ENCODE results near the gene ABCC5.

The ABCC5 gene

GRCh38 chr3:184017672-184018423, at the start of gene ABCC5:
Gene ABCC5 (minus strand): TSS chr3:184017884. CDS start chr3:184014392, 3,492 bp downstream.
- TF ChIP-seq EZH2phosphoT487 (IDR thresholded peaks at IDR 0.05; ENCODE audit: borderline replicate concordance) (no peak), CTCF (conservative IDR thresholded peaks at IDR 0.05; ENCODE audit: low read length) (peak; percentile 33; the same call in 1 of the 2 replicates)
- no peaks in the 10 kb centered on the region for H3K9me3 ChIP-seq (ENCODE audit: insufficient read depth, low read depth, low read length)
- H3K36me3 ChIP-seq (ENCODE audit: insufficient read depth, low read length): no peaks in the 10 kb centered on the region
- H3K4me2 ChIP-seq (ENCODE audit: low read depth, low read length, poor library complexity, severe bottlenecking): peak within 1 kb of the TSS; percentile 95
- no peaks in the 10 kb centered on the region for H3K9me2 ChIP-seq (replicated peaks; ENCODE audit: low read depth, low read length)
- peak within 1 kb of the TSS; percentile 79 for H3K9ac ChIP-seq (ENCODE audit: low read depth, low read length, poor library complexity, severe bottlenecking)
- H4K20me1 ChIP-seq (ENCODE audit: insufficient read depth, low read length, poor library complexity, severe bottlenecking): no peaks in the 10 kb centered on the region
- peaks cover 9% of the 10 kb centered on the region for H3K79me2 ChIP-seq (ENCODE audit: insufficient read depth, low read length)
- peaks cover 36% of the 10 kb centered on the region for H3K4me1 ChIP-seq (ENCODE audit: insufficient read depth, low read length, poor library complexity, severe bottlenecking)
- H2AFZ ChIP-seq (ENCODE audit: low read length): peak within 1 kb of the TSS; percentile 100
- H3K27me3 ChIP-seq (ENCODE audit: insufficient read depth, low read length, poor library complexity, severe bottlenecking): no peaks in the 10 kb centered on the region
- no peaks in the 10 kb centered on the region for H3F3A ChIP-seq (ENCODE audit: low read depth)
- peak within 1 kb of the TSS; percentile 99 for H3K4me3 ChIP-seq (ENCODE audit: low read length, poor library complexity, severe bottlenecking)

DNA sequence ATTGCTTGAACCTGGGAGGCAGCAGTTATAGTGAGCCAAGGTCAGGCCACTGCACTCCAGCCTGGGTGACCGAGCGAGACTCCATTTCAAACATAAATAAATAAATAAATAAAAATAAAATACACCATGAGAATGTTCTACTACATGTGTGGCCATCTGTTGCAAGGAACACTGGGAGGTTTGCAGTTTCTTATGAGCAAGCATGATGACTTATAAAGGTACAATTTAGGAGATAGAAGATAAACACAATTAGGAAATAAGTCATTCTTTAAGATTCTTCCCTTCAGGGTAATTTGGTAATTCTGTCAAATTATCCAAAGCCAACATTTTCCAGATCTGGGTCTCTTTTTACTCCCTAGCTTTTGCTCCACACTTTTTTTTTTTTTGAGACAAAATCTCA, 48.5 kb upstream of the ABCC5 start:
- H3K4me2 ChIP-seq (ENCODE audit: low read depth, low read length, poor library complexity, severe bottlenecking): no peak overlapping the region
- no peaks in the 10 kb centered on the region for H3K36me3 ChIP-seq (ENCODE audit: insufficient read depth, low read length)
- no peak overlapping the region for H3K9ac ChIP-seq (ENCODE audit: low read depth, low read length, poor library complexity, severe bottlenecking)
- no peaks in the 10 kb centered on the region for H3K79me2 ChIP-seq (ENCODE audit: insufficient read depth, low read length)
- H3K9me3 ChIP-seq (ENCODE audit: insufficient read depth, low read depth, low read length): peaks cover 8% of the 10 kb centered on the region; the same call in 1 of the 2 replicates
- no peaks in the 10 kb centered on the region for H4K20me1 ChIP-seq (ENCODE audit: insufficient read depth, low read length, poor library complexity, severe bottlenecking)
- H3K9me2 ChIP-seq (replicated peaks; ENCODE audit: low read depth, low read length): no peaks in the 10 kb centered on the region
- H3K27me3 ChIP-seq (ENCODE audit: insufficient read depth, low read length, poor library complexity, severe bottlenecking): no peaks in the 10 kb centered on the region
- H3F3A ChIP-seq (ENCODE audit: low read depth): no peaks in the 10 kb centered on the region
- H3K4me3 ChIP-seq (ENCODE audit: low read length, poor library complexity, severe bottlenecking): no peak overlapping the region
- H3K4me1 ChIP-seq (ENCODE audit: insufficient read depth, low read length, poor library complexity, severe bottlenecking): no peaks in the 10 kb centered on the region
- TF ChIP-seq CTCF (conservative IDR thresholded peaks at IDR 0.05; ENCODE audit: low read length): no peak
- TF ChIP-seq EZH2phosphoT487 (IDR thresholded peaks at IDR 0.05; ENCODE audit: borderline replicate concordance): no peak
- no peak overlapping the region for H2AFZ ChIP-seq (ENCODE audit: low read length)

GRCh38 chr3:184062637-184063036, 45.0 kb upstream of the ABCC5 start:
- Histone ChIP-seq H3K4me3 (ENCODE audit: low read length, poor library complexity, severe bottlenecking) (no peak overlapping the region), H3K4me2 (ENCODE audit: low read depth, low read length, poor library complexity, severe bottlenecking) (no peak overlapping the region), H3K9me2 (replicated peaks; ENCODE audit: low read depth, low read length) (no peaks in the 10 kb centered on the region), H4K20me1 (ENCODE audit: insufficient read depth, low read length, poor library complexity, severe bottlenecking) (no peaks in the 10 kb centered on the region), H3K27me3 (ENCODE audit: insufficient read depth, low read length, poor library complexity, severe bottlenecking) (no peaks in the 10 kb centered on the region), H3F3A (ENCODE audit: low read depth) (no peaks in the 10 kb centered on the region), H2AFZ (ENCODE audit: low read length) (no peak overlapping the region), H3K36me3 (ENCODE audit: insufficient read depth, low read length) (no peaks in the 10 kb centered on the region), H3K4me1 (ENCODE audit: insufficient read depth, low read length, poor library complexity, severe bottlenecking) (no peaks in the 10 kb centered on the region), H3K79me2 (ENCODE audit: insufficient read depth, low read length) (no peaks in the 10 kb centered on the region), H3K9me3 (ENCODE audit: insufficient read depth, low read depth, low read length) (no peaks in the 10 kb centered on the region), H3K9ac (ENCODE audit: low read depth, low read length, poor library complexity, severe bottlenecking) (no peak overlapping the region)
- TF ChIP-seq EZH2phosphoT487 (IDR thresholded peaks at IDR 0.05; ENCODE audit: borderline replicate concordance) (no peak), CTCF (conservative IDR thresholded peaks at IDR 0.05; ENCODE audit: low read length) (no peak)

Data from Loucy (cell line).